Pulmonary artery endothelial cell (primary cell): ENCODE results near the gene TPMT. TPM values are rescaled to one million over a fixed set of nuclear protein-coding genes. Genes with fewer than 3 reads are reported as not detected.

Experiments
- total RNA-seq: library from RNA; depleted of rRNA; stranded (reverse); fragments of >200 nt; gene quantifications from 2 replicates; pipeline ENCODE4 v1.2.3, GENCODE V29; 2014

Gene TPMT
- total RNA-seq, 1 donor from 2014 or later, result 21.0 TPM

Other genes with a start within 250 kb of the TPMT start
- gene KIF13A, start 167.4 kb downstream of the TPMT start, total RNA-seq, result 71.7 and 88.5 TPM in 2 replicates
- 2.0 and 2.2 TPM in 2 replicates for gene NHLRC1, start 32.4 kb downstream of the TPMT start, total RNA-seq
- 8.3 and 15.1 TPM in 2 replicates for gene KDM1B, start 345 bp upstream of the TPMT start, total RNA-seq
- gene DEK, start 109.5 kb upstream of the TPMT start, total RNA-seq, result 107 and 149 TPM in 2 replicates
- 113 and 148 TPM in 2 replicates for gene RNF144B, start 232.3 kb upstream of the TPMT start, total RNA-seq